ENCODE measurements around the gene RNF224.

- no peak for TF ChIP-seq CTCF (IDR thresholded peaks at IDR 0.05)
- TF ChIP-seq RAD21 (conservative IDR thresholded peaks at IDR 0.05 in 1 of 2, IDR thresholded peaks at IDR 0.05 in 1 of 2), result no peak
- TF ChIP-seq REST (IDR thresholded peaks at IDR 0.05), result no peak
- TF ChIP-seq RFX5 (IDR thresholded peaks at IDR 0.05), result no peak
- TF ChIP-seq MAX (IDR thresholded peaks at IDR 0.05), result no peak
- no peak for TF ChIP-seq BHLHE40 (IDR thresholded peaks at IDR 0.05; ENCODE audit: low read depth, low read length)
- TF ChIP-seq EHF (CRISPR knock-in tag; IDR thresholded peaks at IDR 0.05), result no peak
- TF ChIP-seq SMC3 (IDR thresholded peaks at IDR 0.05), result no peak
- no peak for TF ChIP-seq POLR2A (IDR thresholded peaks at IDR 0.05; ENCODE audit: low read length)
- TF ChIP-seq MAZ (IDR thresholded peaks at IDR 0.05; ENCODE audit: borderline replicate concordance, low read depth, low read length), result no peak
- no peak for TF ChIP-seq MAFK (IDR thresholded peaks at IDR 0.05; ENCODE audit: partially characterized antibody)
- TF ChIP-seq HEYL (CRISPR knock-in tag; IDR thresholded peaks at IDR 0.05), result no peak
- TF ChIP-seq EP300 (IDR thresholded peaks at IDR 0.05), result no peak
These were observed 46.8 kb upstream of the RNF224 start for GRCh38 chr9:137180491-137180890.
